ENCODE measurements around the gene LANCL2.
"Not testable (repeated sequence)": the region's sequence is repeated elsewhere in the genome, so short reads cannot be mapped to it uniquely, and the experiment has no call there.

The LANCL2 gene

GRCh38 chr7:55409482-55410225, 44.5 kb downstream of the LANCL2 start:
- DNase-seq: no peak

DNA sequence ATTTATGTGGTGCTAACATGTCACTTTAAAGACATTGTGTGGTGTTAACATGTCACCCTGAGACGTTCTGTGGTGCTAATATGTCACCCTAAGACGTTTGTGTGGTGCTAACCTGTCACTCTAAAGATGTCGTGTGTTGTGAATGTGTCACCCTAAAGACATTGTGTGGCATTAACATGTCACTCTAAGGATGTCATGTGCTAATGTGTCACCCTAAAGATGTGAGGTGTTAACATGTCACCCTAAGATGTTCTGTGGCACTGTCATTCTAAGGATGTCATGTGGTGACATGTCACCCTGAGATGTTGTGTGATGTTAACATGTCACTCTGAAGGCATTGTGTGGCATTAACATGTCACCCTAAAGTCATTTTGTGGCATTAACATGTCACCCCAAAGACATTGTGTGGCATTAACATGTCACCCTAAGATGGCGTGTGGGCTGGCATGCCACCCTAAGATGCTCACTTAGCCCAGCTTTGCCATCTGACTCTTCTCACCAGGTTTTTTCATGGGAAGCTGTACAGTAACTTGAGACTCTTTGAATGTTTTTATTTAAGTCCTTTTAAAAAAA, 45.6 kb downstream of the LANCL2 start:
- DNase-seq: no peak

DNA sequence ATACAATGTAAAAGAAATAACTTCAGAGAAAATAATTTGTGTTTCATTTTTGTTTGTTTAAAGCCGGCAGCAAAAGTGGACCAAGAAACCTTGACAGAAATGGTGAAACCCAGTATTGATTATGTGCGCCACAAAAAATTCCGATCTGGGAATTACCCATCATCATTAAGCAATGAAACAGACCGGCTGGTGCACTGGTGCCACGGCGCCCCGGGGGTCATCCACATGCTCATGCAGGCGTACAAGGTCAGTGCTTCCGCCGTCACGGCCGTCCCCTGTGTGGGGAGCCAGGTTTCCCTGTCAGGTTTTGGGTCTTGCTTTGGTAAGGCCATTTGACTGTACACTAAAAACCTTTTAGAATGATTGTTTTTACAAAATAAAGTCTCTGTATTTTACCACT, 46.7 kb downstream of the LANCL2 start:
- no peak for DNase-seq

- no peak for DNase-seq
Measured at GRCh38 chr7:55413442-55413841, 48.3 kb downstream of the LANCL2 start.

GRCh38 chr7:55415173-55415778, 50.1 kb downstream of the LANCL2 start:
- DNase-seq: peak; percentile 81

GRCh38 chr7:55417456-55417855, 52.3 kb downstream of the LANCL2 start:
- DNase-seq: not testable (repeated sequence)

GRCh38 chr7:55420530-55420929, 55.4 kb downstream of the LANCL2 start:
- no peak for DNase-seq

DNA sequence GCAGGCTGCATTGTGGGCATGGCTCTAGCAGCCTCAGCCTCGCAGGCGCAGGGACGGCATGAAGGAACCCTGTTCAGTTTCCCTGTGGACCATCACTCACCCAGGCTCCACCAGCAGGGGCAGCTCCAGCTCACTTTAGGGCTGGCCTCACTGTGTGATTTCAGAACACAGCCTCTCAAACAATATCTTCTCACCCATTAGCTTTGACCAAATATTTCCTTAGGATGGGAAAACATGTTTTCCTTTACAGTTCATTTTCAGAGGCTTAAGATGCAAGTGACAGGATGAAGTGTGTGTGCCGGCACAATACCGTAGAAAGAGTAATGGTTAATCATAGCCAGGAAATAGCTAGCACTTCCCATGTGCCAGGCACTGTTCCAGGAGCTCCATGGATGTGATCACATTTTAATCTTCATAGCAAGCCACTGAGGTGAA, 58.2 kb downstream of the LANCL2 start:
- no peak for DNase-seq

DNA sequence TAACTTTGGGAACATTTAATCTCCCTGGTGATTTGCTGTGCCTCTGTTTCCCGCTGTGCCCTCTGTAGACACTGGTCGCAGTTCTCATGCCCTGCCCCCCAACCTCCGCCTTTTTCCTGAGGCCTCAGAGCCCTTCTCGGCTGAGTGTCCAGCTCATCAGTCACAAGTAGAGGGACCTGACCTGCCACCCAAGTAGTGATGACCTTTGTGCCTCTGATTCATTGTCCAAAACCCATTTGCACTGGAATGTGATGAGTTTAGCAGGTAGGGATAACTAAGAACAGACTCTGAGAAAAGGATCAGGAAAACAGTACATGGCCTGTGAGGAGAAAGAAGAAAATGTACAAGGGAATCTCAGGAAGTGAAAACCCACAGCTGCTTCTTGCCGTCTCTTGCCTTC, 58.8 kb downstream of the LANCL2 start:
- DNase-seq: no peak

DNA sequence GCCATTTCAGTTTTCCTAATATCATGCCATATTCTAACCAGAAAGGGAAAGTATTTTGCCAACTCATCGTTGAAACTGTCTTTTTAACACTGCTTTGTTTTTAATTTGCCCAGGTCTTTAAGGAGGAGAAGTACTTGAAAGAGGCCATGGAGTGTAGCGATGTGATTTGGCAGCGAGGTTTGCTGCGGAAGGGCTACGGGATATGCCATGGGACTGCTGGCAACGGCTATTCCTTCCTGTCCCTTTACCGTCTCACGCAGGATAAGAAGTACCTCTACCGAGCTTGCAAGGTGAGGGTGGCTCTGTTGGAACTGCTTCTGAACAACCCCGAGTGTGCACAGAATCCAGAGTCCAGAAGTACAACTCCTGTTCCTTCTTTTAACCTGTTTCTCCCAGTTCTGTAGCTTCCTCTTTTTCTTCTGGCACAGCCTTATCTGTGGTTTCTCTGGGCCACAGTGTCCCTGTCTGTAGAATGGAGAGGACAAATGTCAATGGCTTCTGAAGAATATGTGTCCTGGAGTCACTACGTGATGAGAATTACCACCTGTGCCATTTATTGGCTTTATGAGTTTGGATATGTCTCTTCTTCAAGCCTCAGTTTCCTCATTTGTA, 60.1 kb downstream of the LANCL2 start:
- no peak for DNase-seq

DNA sequence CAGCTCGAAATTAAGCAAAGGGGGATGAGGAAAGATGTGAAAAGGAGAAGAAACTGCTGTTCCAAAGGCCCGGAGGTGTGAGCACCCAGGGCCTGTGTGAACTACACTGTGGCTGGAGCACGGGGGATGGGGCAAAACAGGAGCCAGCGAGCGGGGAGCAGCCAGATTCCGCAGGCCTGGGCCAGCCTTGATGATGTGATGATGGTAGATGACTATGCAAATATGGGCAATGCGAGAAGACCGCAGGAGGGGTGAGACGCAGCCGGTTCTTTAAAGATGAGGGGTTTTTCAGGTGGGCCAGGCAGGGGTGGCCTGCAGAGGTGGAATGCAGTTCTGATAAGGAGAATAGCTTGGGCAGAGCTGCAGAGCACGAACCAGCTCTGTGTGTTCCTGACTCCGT, 61.5 kb downstream of the LANCL2 start:
- DNase-seq: no peak

- no peak for DNase-seq
Measured at GRCh38 chr7:55427342-55427741, 62.2 kb downstream of the LANCL2 start.

DNA sequence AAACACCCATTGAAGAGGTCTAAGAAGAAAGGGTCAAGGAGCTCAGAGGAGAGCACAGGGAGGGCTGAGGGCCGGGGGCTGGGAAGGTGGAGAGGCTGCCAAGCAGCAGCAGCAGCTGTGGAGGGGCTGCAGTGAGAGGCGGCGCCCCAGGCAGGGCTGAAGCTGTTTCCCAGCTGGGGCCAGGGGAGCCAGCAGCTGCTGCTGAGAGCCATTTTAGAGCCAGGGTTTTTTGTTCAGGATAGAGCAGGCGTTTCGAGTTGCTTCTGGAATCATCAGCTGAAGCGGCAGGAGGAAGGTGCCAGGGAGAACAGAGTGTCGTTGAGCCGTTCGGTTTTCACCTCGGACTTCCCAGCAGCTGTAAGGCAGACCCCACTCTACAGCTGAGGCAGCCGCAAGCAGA, 62.7 kb downstream of the LANCL2 start:
- DNase-seq: no peak

DNA sequence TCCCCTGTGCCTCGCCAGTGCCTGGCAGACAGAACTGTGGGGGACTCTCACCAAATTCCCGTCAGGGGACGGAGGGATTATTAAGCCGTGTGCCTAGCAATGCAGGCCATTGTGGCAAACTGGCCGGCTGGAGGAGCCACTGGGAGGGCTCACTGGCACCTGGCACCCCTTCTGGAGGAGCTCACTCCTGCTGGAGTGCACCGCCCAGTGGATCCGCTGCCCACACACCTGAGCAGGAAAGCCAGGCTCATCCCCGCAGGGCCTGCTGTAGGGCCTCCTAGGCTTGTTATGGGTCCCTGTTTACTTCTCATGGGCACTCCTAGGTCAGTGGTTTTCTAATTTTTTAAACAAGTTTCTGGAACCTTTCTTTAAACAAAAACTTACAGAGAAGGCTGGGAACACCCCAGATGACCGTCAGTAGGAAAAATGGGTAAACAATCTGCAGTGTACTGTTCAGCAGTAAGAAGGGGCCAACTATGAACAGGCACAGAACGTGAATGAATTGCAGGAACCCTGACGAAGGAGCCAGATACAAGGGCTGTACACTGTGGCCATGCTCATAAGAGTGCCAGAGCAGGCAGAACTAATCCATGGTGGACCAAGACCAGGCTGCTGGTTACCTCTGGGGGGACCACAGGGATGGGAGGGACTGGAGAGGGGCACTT, 64.8 kb downstream of the LANCL2 start:
- DNase-seq: no peak

GRCh38 chr7:55431898-55432297, 66.8 kb downstream of the LANCL2 start:
- no peak for DNase-seq

GRCh38 chr7:55432506-55432905, 67.4 kb downstream of the LANCL2 start:
- DNase-seq: no peak

GRCh38 chr7:55432939-55433784, 68.0 kb downstream of the LANCL2 start:
- DNase-seq: no peak

DNA sequence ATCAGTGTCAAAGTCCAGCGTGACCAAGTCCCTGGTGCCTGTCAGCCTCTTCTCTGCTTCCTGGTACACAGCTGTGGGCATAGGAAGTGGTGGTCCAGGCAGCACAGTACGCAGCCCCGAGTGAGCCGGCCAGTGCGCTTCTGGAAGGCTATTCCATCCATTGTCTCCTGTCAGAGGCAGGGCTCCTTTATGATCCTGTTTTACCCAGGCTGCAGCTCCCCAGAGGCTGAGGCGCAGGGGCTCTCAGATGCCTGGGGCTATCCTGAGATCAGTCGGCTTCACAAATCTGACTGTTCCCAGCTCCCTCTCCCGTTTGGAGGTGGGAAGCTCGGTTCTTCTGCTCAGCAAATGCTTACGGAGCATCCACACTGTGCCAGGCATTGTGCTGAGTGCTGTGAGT, 70.3 kb downstream of the LANCL2 start:
- no peak for DNase-seq

GRCh38 chr7:55436457-55436856, 71.3 kb downstream of the LANCL2 start:
- DNase-seq: no peak

- no peak for DNase-seq
Measured at GRCh38 chr7:55437375-55437774, 72.2 kb downstream of the LANCL2 start.

DNA sequence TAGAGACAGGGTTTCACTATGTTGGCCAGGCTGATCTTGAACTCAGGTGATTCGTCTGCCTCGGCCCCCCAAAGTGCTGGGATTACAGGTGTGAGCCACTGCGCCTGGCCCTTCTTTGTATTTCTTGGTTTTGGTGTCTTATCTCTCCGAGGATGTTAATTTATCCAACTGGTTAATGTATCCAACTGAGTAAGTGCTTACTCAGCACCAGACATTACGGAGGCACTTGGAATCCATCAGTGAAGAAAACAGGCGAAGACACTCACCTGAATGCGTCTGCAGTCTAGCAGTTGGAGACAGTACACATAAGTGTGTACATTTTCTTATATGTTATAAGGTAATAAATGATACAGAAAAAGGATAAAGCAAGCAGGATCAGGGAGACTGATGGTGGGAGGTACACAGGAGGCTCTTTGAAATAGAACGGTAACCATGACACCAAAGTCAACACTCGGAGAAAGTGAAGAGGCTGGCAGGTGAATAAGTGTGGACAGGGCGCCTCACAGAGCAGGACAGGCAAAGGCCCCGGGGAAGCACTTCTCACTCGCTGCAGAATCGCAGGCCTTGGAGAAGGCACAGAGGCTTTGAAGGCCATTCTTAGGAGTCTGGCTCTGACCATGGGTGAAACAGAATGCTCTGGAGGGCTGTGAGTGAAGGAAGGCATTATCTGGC, 73.1 kb downstream of the LANCL2 start:
- no peak for DNase-seq
